Fibroblast of villous mesenchyme (primary cell): ENCODE results near the gene QDPR. TPM values are rescaled to one million over a fixed set of nuclear protein-coding genes. Genes with fewer than 3 reads are reported as not detected.

ENCODE experiments used
- DNase-seq: peaks from one replicate; pipeline ENCODE4 v3.0.0-alpha.2; 2010; ENCODE audit warnings: low read depth
- H3K4me3 ChIP-seq: 2 replicates; pipeline ENCODE4 v1.5.1; 2011; ENCODE audit warnings: low read depth, mild to moderate bottlenecking, low read length
- total RNA-seq: library from RNA; depleted of rRNA; stranded (reverse); fragments of >200 nt; gene quantifications from 2 replicates; pipeline ENCODE4 v1.2.3, GENCODE V29; 2012
- TF ChIP-seq, protein P1 (sequence below): IDR thresholded peaks from 2 replicates; pipeline ENCODE4 v1.5.1; 2012; ENCODE audit warnings: low read depth, mild to moderate bottlenecking, low read length; ENCODE audit not compliant: insufficient read depth

The QDPR gene
- total RNA-seq, 1 donor: 13.8 TPM

DNA sequence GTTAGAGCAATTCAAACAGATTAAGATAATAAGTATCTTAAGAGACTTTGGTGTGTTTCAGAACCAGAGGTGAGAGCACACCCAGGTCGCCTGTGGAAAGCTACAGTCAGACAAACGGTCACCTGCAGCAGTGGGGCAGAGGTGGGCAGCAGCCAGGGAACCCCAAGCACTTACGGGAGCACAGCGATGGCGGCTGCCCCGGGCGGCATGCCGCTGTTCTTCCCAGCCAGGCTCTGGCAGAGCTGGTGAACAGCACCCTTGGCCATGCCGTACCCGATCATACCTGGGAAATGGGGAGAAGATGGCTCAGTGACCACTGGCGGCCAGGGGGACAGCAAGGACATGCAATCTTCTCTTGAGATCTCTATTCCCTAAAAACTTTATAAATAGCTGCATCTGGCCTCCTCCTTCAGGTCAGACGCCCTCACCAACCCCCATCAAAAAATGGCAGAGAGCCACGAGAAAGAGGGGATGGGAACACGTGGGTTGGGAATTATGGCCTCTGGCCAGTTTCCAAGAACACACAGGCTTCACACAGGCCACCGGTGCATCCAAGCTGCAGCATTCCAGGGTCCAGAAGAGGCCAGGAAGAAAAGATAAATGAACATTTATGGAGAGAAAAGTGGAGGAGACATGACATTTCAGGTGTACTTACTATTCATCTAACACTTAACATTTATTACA, 19.7 kb downstream of the QDPR start:
- DNase-seq: peak; percentile 43
- TF ChIP-seq, protein P1, sequence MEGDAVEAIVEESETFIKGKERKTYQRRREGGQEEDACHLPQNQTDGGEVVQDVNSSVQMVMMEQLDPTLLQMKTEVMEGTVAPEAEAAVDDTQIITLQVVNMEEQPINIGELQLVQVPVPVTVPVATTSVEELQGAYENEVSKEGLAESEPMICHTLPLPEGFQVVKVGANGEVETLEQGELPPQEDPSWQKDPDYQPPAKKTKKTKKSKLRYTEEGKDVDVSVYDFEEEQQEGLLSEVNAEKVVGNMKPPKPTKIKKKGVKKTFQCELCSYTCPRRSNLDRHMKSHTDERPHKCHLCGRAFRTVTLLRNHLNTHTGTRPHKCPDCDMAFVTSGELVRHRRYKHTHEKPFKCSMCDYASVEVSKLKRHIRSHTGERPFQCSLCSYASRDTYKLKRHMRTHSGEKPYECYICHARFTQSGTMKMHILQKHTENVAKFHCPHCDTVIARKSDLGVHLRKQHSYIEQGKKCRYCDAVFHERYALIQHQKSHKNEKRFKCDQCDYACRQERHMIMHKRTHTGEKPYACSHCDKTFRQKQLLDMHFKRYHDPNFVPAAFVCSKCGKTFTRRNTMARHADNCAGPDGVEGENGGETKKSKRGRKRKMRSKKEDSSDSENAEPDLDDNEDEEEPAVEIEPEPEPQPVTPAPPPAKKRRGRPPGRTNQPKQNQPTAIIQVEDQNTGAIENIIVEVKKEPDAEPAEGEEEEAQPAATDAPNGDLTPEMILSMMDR: no peak
- no peak overlapping the region for H3K4me3 ChIP-seq

DNA sequence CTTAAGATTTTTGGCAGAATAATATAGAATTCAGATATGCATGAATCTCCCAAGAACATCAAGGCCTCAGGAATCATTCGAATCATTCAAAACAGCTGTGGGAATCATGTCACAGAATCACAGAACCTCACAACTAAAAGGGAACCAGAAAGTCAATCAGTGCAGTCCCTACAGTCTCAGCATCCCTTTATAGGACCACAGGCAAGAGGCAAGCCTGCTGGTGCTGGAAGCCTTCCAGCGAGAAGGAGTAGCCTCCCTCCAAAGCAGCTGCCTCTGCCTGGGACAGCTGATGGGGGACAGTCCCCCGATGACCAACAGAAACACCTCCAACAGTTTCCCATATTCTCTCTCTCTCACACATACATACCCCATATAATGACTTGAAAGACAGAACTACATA, 20.7 kb downstream of the QDPR start:
- TF ChIP-seq, protein P1: no peak
- H3K4me3 ChIP-seq: no peak overlapping the region

DNA sequence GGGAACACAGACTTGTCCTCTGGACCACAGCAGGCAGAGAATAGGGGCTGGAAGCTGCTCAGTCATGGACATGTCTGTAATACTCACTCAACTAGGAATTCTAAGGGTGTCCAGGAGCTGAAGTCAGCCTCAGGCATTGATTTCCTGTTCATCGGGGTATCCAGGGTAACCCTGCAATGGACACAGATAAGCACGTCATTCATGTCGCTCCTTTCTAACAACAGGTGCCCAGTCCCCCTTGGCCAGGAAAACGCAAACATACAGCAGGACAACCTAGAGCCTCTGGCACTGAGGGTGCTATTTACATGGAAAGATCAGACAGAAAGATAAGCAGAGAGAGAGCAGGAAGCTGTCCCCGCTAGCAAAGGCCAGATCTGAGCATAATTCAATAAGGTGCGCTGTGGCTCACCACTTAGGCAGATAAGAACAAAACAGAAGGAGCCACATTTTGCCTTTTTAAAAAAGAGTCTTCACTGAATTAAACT, 21.3 kb downstream of the QDPR start:
- TF ChIP-seq, protein P1: no peak
- DNase-seq: no peak
- H3K4me3 ChIP-seq: no peak overlapping the region

More for the DNA sequence above, 20.7 kb downstream of the QDPR start:
- DNase-seq: no peak

DNA sequence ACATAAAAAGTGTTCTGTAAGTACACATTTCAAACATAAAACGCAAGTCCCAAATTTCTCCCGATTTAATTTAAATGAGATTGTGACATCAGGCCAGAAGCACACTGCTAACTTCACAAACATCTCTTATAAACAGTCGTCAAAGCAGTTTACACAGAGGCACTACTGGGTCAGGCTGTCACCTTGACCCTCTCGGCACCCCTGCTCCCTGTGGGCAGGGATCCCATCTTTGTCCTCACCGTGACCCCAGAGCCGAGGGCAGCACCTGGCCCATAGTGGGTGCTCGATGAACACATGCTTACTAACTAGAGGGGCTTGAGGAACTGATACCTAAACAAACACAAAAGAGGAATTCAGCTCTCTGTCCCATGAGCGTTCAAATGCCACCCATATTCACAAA, 22.2 kb downstream of the QDPR start:
- no peak overlapping the region for H3K4me3 ChIP-seq
- TF ChIP-seq, protein P1: no peak
- DNase-seq: no peak

DNA sequence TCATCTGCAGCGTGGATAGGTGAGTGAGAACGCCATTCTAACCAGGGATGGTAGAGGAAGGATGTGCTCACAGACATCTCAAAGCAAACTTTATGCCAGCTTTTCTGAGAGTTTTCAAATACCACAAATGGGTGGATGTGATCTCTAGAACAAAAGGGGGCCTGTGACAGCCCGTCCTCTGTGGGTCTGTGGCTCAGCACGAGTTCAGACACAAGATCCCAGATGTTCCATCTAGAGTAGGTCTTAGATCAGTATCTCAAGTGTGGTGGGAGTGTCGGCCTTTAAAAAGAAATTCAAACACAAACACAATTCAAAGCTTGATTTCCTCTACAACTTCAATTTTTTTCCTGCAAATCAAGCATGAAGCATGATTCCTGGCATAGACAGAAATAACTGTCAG, 22.8 kb downstream of the QDPR start:
- H3K4me3 ChIP-seq: no peak overlapping the region
- TF ChIP-seq, protein P1: no peak
- no peak for DNase-seq

DNA sequence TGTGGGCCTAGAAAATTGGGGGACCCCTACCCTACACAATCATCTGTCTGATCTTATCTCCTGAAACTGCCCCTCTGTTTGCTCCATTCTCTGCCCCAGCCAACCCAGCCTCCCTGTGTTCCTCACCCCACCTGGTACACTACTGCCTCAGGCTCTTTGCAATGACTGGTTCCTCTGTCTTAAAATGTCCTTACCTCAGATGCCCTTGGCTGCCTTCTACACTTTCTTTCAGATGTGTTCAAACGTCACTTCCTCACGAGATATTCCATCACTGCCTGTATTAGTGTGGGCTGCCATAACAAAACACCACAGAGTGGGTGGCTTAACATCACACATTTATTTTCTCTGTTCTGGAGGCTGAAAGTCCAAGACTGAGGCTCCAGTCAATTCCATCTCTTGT, 29.2 kb downstream of the QDPR start:
- DNase-seq: no peak
- no peak overlapping the region for H3K4me3 ChIP-seq
- TF ChIP-seq, protein P1: no peak

DNA sequence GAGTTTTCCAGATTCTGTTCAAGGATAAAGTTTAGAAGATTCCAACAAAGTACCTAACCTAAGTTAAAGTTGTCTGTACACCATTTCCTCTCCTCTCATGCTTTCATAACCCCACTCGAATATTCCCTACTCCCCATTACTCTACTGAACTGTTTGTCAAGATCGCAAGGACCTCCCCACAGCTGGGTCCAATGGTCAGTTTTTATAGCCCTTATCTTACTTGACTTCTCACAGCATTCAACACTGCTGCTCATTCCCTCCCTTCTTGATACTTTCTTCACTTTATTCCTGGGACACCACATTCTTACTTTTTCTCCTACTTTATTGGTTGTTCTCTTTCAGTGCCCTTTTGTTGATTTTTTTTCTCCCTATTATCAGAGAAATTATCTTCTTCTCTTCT, 30.9 kb downstream of the QDPR start:
- TF ChIP-seq, protein P1: no peak
- no peak for DNase-seq

More for the DNA sequence above, 30.9 kb downstream of the QDPR start:
- no peak overlapping the region for H3K4me3 ChIP-seq
